WTC11 (cell line): ENCODE measurements around the gene OPCML. TPM values are rescaled to one million over a fixed set of nuclear protein-coding genes. Genes with fewer than 3 reads are reported as not detected.

ENCODE experiments used
- ATAC-seq: fragments of 200-7000 bp; cut with Tn5 transposase; 2 replicates; pipeline ENCODE4 v1.10.0; 2021; ENCODE audit warnings: mild to moderate bottlenecking, moderate library complexity
- CTCF ChIA-PET: fragments of 300-600 bp; sonication (Branson Sonifier 250); formaldehyde crosslinking; loops from one replicate; lab custom pipeline; 2021; ENCODE audit warnings: antibody characterized with exemption; lab: Charles Lee
- POLR2A ChIA-PET: fragments of 350-600 bp; sonication (Branson Sonifier 250); formaldehyde crosslinking; loops from one replicate; lab custom pipeline; 2021; ENCODE audit warnings: antibody characterized with exemption; lab: Charles Lee
- DNase-seq: peaks from one replicate; pipeline ENCODE4 v3.0.0; 2021; ENCODE audit warnings: low spot score
- H3K27ac Mint-ChIP-seq: 2 replicates; pipeline ENCODE4 v1.8.0; 2021; ENCODE audit warnings: mixed read lengths
- H3K27me3 Mint-ChIP-seq: 2 replicates; pipeline ENCODE4 v1.8.0; 2021; ENCODE audit warnings: low read depth, mild to moderate bottlenecking, moderate library complexity, mixed read lengths
- H3K36me3 Mint-ChIP-seq: 2 replicates; pipeline ENCODE4 v1.8.0; 2021; ENCODE audit warnings: mixed read lengths
- H3K4me1 Mint-ChIP-seq: 2 replicates; pipeline ENCODE4 v1.8.0; 2022; ENCODE audit warnings: mixed read lengths
- H3K4me3 Mint-ChIP-seq: 2 replicates; pipeline ENCODE4 v1.8.0; 2021; ENCODE audit warnings: mild to moderate bottlenecking, moderate library complexity, mixed read lengths
- H3K9me3 Mint-ChIP-seq: 2 replicates; pipeline ENCODE4 v1.8.0; 2021; ENCODE audit warnings: mixed read lengths
- AR ChIP-seq: fragments of 250-450 bp; sonication (Bioruptor Pico); IDR thresholded peaks from 2 replicates; pipeline ENCODE4 v1.9.0; 2021; ENCODE audit warnings: mild to moderate bottlenecking
- ATF2 ChIP-seq: sonication (generic); formaldehyde crosslinking; IDR thresholded peaks from 2 replicates; pipeline ENCODE4 v1.8.1; 2022; ENCODE audit warnings: low read depth, missing genetic modification reagents, borderline replicate concordance
- E2F1 ChIP-seq: sonication (generic); formaldehyde crosslinking; IDR thresholded peaks from 2 replicates; pipeline ENCODE4 v1.8.0; 2022; ENCODE audit warnings: mild to moderate bottlenecking, missing genetic modification reagents
- EMX1 ChIP-seq: fragments of 250-450 bp; sonication (Bioruptor Pico); IDR thresholded peaks from 2 replicates; pipeline ENCODE4 v1.8.0; 2021; ENCODE audit warnings: mild to moderate bottlenecking
- ERG ChIP-seq: fragments of 250-450 bp; sonication (Bioruptor Pico); IDR thresholded peaks from 2 replicates; pipeline ENCODE4 v1.8.0; 2021; ENCODE audit warnings: mild to moderate bottlenecking
- JAZF1 ChIP-seq: fragments of 250-450 bp; sonication (Bioruptor Pico); IDR thresholded peaks from 2 replicates; pipeline ENCODE4 v1.9.0; 2021; ENCODE audit warnings: moderate library complexity, mild to moderate bottlenecking, inconsistent platforms
- JUN ChIP-seq: sonication (generic); formaldehyde crosslinking; IDR thresholded peaks from 2 replicates; pipeline ENCODE4 v1.8.0; 2023; ENCODE audit warnings: mild to moderate bottlenecking, missing genetic modification reagents
- NFATC4 ChIP-seq: fragments of 250-450 bp; sonication (Bioruptor Pico); IDR thresholded peaks from 2 replicates; pipeline ENCODE4 v1.9.0; 2021; ENCODE audit warnings: mild to moderate bottlenecking
- NR1H2 ChIP-seq: sonication (generic); formaldehyde crosslinking; IDR thresholded peaks from 2 replicates; pipeline ENCODE4 v1.9.0; 2021; ENCODE audit warnings: mild to moderate bottlenecking, moderate library complexity, missing genetic modification reagents
- NR2C2 ChIP-seq: sonication (generic); formaldehyde crosslinking; IDR thresholded peaks from 2 replicates; pipeline ENCODE4 v1.8.0; 2022; ENCODE audit warnings: mild to moderate bottlenecking, missing genetic modification reagents
- SMAD4 ChIP-seq: sonication (generic); formaldehyde crosslinking; IDR thresholded peaks from 2 replicates; pipeline ENCODE4 v1.8.0; 2022; ENCODE audit warnings: mild to moderate bottlenecking, missing genetic modification reagents
- TEAD4 ChIP-seq: sonication (generic); formaldehyde crosslinking; IDR thresholded peaks from 2 replicates; pipeline ENCODE4 v1.8.0; 2022; ENCODE audit warnings: mild to moderate bottlenecking, missing genetic modification reagents
- ZNF425 ChIP-seq: fragments of 250-450 bp; sonication (Bioruptor Pico); conservative IDR thresholded peaks from 2 replicates; pipeline ENCODE4 v1.9.0; 2021; ENCODE audit warnings: mild to moderate bottlenecking
- ZNF532 ChIP-seq: fragments of 250-450 bp; sonication (Bioruptor Pico); IDR thresholded peaks from 2 replicates; pipeline ENCODE4 v1.9.0; 2021; ENCODE audit warnings: mild to moderate bottlenecking, borderline replicate concordance
- total RNA-seq: library from RNA; stranded (reverse); gene quantifications from 3 replicates; pipeline ENCODE4 v1.2.3, GENCODE V29; 2021
- TF ChIP-seq, protein P1 (sequence below): sonication (generic); formaldehyde crosslinking; IDR thresholded peaks from 2 replicates; pipeline ENCODE4 v1.8.1; 2023; ENCODE audit warnings: mild to moderate bottlenecking, missing genetic modification reagents, moderate library complexity
- TF ChIP-seq, protein P2 (sequence below): sonication (generic); formaldehyde crosslinking; IDR thresholded peaks from 2 replicates; pipeline ENCODE4 v1.8.0; 2022; ENCODE audit warnings: mild to moderate bottlenecking, missing genetic modification reagents
- TF ChIP-seq, protein P3 (sequence below): sonication (generic); formaldehyde crosslinking; IDR thresholded peaks from 2 replicates; pipeline ENCODE4 v1.8.1; 2023; ENCODE audit warnings: mild to moderate bottlenecking, missing genetic modification reagents

OPCML gene
- total RNA-seq, 1 experiment from 2014 or later: 1.5 TPM

GRCh38 chr11:133133050-133133449 is 399.3 kb downstream of the OPCML start:
- Mint-ChIP-seq H3K36me3 (no peaks in the 10 kb centered on the region), H3K27me3 (no peaks in the 10 kb centered on the region), H3K27ac (no peak overlapping the region), H3K4me3 (no peak overlapping the region), H3K4me1 (peaks cover 30% of the 10 kb centered on the region), H3K9me3 (peaks cover 3% of the 10 kb centered on the region; the same call in 1 of the 2 replicates)
- TF ChIP-seq JAZF1 (CRISPR knock-in tag) (no peak), E2F1 (CRISPR knock-in tag) (no peak), ZNF532 (CRISPR knock-in tag) (no peak), ZNF425 (CRISPR knock-in tag) (no peak), EMX1 (no peak), ATF2 (CRISPR knock-in tag) (no peak), SMAD4 (CRISPR knock-in tag) (no peak), AR (CRISPR knock-in tag) (no peak)
- TF ChIP-seq, protein P1, sequence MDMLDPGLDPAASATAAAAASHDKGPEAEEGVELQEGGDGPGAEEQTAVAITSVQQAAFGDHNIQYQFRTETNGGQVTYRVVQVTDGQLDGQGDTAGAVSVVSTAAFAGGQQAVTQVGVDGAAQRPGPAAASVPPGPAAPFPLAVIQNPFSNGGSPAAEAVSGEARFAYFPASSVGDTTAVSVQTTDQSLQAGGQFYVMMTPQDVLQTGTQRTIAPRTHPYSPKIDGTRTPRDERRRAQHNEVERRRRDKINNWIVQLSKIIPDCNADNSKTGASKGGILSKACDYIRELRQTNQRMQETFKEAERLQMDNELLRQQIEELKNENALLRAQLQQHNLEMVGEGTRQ: no peak
- no peak for DNase-seq
- ATAC-seq: no peak
- ChIA-PET POLR2A (no interaction called here), CTCF (interaction anchor here (1.0 to 4.0 kb wide), 5 partner anchors 24 to 702 kb away, joined by 4 to 114 read pairs (median 33); no protein-coding TSS in a partner anchor)

GRCh38 chr11:133127741-133128140 is 404.6 kb downstream of the OPCML start:
- peaks cover 7% of the 10 kb centered on the region for H3K4me1 Mint-ChIP-seq
- no peak overlapping the region for H3K4me3 Mint-ChIP-seq
- ChIA-PET POLR2A (no interaction called here), CTCF (interaction anchor here (1.3 kb wide), 1 partner anchor 694 kb away, joined by 3 read pairs; no protein-coding TSS in a partner anchor)
- H3K27me3 Mint-ChIP-seq: no peaks in the 10 kb centered on the region
- H3K36me3 Mint-ChIP-seq: no peaks in the 10 kb centered on the region
- no peak overlapping the region for H3K27ac Mint-ChIP-seq
- ATAC-seq (no peak), DNase-seq (no peak)
- peaks cover 3% of the 10 kb centered on the region; the same call in 1 of the 2 replicates for H3K9me3 Mint-ChIP-seq
- no peak for TF ChIP-seq TEAD4
- TF ChIP-seq, protein P2, sequence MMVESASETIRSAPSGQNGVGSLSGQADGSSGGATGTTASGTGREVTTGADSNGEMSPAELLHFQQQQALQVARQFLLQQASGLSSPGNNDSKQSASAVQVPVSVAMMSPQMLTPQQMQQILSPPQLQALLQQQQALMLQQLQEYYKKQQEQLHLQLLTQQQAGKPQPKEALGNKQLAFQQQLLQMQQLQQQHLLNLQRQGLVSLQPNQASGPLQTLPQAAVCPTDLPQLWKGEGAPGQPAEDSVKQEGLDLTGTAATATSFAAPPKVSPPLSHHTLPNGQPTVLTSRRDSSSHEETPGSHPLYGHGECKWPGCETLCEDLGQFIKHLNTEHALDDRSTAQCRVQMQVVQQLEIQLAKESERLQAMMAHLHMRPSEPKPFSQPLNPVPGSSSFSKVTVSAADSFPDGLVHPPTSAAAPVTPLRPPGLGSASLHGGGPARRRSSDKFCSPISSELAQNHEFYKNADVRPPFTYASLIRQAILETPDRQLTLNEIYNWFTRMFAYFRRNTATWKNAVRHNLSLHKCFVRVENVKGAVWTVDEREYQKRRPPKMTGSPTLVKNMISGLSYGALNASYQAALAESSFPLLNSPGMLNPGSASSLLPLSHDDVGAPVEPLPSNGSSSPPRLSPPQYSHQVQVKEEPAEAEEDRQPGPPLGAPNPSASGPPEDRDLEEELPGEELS (CRISPR knock-in tag): no peak
- TF ChIP-seq NR1H2 (CRISPR knock-in tag): no peak
- TF ChIP-seq, protein P3, sequence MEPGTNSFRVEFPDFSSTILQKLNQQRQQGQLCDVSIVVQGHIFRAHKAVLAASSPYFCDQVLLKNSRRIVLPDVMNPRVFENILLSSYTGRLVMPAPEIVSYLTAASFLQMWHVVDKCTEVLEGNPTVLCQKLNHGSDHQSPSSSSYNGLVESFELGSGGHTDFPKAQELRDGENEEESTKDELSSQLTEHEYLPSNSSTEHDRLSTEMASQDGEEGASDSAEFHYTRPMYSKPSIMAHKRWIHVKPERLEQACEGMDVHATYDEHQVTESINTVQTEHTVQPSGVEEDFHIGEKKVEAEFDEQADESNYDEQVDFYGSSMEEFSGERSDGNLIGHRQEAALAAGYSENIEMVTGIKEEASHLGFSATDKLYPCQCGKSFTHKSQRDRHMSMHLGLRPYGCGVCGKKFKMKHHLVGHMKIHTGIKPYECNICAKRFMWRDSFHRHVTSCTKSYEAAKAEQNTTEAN (CRISPR knock-in tag): no peak
- no peak for TF ChIP-seq ERG (CRISPR knock-in tag)
- no peak for TF ChIP-seq NR2C2 (CRISPR knock-in tag)
- TF ChIP-seq JUN (CRISPR knock-in tag): no peak
- no peak for TF ChIP-seq NFATC4 (CRISPR knock-in tag)
